Epithelial cell of umbilical artery (primary cell): ENCODE measurements around the gene WDR93. TPM values are rescaled to one million over a fixed set of nuclear protein-coding genes. Genes with fewer than 3 reads are reported as not detected.

Experiments
- total RNA-seq: library from RNA; depleted of rRNA; stranded (reverse); fragments of >200 nt; gene quantifications from 2 replicates; pipeline ENCODE4 v1.2.3, GENCODE V29; 2014

Gene WDR93
- total RNA-seq: not detected in 2 replicates

DNA sequence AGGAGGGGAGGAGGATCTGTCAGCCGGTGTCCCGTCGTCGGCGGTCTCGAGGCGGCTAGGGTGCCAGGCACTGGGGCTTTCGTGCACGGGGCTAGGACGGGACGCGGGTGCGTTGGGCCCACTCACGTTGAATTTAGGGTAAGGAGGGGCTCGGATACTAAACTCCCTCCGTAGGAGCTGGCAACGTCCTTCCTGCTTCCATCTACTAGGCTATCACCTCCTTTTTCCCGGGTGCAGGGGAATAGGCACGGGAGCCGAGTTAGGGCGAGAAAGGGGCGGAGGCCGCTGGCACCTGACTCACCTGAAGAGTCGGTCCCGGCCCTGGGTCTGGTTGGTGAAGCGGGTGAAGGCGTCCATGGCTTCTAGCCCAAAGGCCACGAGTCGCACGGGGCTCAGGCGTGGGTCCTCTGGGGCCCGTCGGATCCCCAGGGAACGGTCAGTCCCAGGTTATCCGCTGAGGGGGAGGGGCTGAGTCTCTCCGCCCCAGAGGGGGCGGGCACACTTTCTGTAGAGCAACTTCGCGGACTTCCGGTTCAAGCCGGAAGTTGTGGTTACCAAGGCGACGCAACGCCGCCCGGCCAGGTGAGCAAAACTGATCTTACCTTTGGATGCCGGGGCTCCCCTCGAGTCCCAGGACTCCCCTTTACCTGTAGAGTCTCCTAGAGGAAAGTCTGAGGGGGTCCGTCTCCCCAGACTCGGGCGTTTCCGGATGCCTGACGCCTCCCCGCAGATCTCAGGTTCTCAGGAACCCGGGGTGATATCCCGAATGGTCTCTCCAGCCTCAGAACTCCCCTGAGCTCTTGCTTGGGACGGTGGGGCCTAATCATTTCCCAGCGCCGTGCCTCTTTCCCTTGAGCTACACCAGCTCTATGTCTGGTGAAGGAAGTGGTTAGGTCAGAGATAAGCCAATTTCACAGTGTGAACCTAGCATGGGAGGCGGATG, at the start of gene WDR93, which contains the start of gene PEX11A:
WDR93 (plus strand) TSS at position 536 of the 943 bp plus-strand sequence. CDS start 10,936 bp downstream, outside the sequence.
PEX11A (minus strand) TSS at position 479 of the 943 bp plus-strand sequence; CDS start at position 357, 122 bp downstream.

DNA sequence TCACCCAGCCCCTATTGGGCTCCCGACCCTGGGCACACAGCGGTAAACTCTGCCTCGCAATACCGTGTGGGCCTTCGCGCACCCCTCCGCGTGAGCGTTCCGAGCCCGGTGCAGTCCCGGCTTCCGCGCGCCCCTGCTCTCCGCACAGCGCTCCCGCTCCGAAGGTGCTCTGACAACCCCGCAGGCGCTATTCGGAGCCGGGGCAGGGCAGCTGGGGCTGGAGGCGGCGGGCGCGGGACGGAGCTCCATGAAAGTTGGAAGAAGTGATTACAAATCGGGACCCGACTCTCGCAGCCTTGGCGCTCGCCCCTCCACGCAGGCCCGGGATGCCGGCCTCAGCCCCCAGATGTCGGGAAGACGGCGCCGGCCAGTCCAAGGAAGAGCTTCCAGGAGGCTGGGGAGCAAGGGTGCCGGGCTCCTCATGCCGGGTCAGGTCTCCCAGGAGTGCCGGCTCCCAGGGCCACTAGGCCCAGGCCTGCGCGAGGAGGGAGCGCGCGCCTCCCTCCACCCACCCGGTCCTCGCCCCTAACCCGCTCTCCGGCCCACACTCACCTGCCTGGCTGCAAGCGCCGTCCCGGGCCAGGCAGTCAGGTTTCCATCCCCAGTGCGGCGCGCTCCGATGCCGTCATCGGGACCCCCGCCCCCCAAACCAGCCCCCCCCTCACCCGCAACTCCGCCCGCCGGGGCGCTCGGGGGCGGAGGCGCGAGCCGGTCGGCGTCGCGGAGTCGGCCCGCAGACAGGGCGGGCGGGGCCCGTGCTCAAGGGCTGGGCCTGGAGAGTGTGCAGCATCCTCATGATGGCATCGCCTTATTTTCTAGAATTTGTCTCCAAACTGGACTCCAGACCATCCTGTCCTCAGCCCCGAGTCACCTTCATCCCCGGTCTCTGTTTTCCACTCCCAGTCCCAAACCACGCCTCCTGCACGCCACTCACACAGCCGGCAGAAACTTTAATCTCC, 35.5 kb upstream of the WDR93 start, which contains the start of gene KIF7:
KIF7 (minus strand) TSS at position 621 of the 959 bp plus-strand sequence. CDS start 2,537 bp downstream, outside the sequence.

DNA sequence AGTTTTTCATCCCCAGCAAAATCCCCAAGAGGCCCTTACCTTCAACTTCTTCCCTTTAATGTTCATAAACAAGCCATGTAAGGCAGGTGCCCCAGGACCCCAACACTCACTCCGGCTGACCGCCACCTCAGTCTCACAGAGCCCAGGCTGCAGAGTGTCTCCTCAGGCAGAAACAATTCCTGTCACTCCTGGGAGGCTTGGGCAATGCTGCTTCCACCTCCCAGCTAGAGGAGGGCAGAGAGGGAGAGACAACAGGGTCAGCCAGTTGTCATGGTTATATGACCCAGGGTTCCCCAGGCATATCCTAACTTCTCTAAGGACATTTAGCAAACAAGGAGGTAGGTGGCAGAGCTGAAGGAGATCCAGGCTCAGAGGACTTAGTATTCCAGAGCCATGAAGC, 11.4 kb upstream of the WDR93 start, which contains the start of gene PLIN1:
PLIN1 (minus strand) TSS at position 156 of the 400 bp plus-strand sequence. CDS start 1,878 bp downstream, outside the sequence.

DNA sequence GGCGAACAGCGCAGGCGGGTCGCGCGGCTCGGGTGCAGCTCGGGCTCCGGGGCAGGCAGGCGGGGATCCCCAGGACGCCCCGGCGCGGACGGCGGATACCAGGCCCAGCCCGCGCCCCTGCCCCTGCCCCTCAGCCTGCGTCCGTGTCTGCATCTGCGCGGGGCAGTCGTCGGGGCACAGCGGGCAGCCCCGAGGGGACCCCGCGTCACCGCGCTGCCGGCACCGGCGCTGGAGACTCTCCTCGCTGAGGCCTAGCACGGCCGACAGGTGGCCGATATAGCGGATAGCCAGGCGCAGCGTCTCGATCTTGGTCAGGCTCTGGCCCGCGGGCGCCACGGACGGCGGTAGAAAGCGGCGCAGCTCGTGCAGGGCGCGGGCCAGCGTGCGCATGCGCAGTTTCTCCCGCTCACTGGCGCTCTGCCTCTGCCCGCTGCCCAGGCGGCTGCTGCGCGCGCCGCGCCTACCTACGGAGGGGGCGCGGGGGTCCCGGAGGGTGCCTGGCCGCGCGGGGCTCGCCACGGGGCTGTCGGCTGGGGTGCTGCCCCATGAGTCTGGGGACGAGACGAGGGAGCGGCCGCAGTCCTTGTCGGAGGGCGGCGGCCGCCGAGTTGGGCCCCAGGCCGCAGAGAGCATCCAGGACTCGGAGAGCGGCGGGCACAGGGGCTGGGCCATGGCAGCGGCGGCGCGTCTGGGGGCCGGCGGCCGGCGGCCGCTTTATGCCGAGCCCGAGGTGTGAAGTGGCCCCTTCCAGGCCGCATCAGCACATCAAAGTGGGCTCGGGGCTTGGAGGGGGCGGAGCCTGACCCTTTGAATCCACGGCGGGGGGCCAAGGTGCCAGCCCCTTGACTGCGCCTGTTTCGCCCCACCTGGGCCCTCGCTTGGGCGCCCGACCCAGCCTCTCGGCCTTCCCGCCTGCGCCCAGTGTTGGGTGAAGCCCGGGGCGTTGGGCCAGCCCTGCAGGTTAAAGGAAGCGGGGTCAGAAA, 60.2 kb downstream of the WDR93 start, which contains the start of gene MESP1:
MESP1 (minus strand) TSS at position 690 of the 983 bp plus-strand sequence; CDS start at position 672, 18 bp downstream.

DNA sequence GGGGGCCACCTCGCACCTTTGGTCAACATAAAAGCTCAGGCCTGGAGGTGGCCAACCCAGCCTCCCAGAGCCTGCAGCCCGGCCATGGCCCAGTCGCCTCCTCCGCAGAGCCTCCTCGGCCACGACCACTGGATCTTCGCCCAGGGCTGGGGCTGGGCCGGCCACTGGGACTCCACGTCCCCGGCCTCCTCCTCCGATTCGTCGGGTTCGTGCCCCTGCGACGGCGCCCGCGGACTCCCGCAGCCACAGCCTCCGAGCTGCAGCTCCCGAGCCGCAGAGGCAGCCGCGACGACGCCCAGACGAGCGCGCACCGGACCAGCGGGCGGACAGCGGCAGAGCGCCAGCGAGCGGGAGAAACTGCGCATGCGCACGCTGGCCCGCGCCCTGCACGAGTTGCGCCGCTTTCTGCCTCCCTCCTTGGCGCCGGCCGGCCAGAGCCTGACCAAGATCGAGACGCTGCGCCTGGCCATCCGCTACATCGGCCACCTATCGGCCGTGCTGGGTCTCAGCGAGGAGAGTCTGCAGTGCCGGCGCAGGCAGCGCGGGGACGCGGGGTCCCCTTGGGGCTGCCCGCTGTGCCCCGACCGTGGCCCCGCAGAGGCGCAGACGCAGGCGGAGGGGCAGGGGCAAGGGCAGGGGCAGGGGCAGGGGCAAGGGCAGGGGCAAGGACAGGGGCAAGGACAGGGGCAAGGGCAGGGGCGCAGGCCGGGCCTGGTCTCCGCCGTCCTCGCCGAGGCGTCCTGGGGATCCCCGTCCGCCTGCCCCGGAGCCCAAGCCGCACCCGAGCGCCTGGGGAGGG, 85.9 kb downstream of the WDR93 start, which contains the start of gene MESP2:
MESP2 (plus strand) TSS at position 59 of the 799 bp plus-strand sequence; CDS start at position 85, 26 bp downstream.

Other genes with a start within 250 kb of the WDR93 start
- gene RHCG, start 194.2 kb upstream of the WDR93 start, total RNA-seq: 0.32 TPM in 1 of 2 replicates, not detected in the other
- gene TICRR, start 115.3 kb upstream of the WDR93 start, total RNA-seq: 2.6 and 5.9 TPM in 2 replicates
- gene KIF7, start 35.3 kb upstream of the WDR93 start, total RNA-seq: 8.1 and 9.9 TPM in 2 replicates
- under 0.01 and 0.15 TPM in 2 replicates for gene PLIN1, start 11.4 kb upstream of the WDR93 start, total RNA-seq
- 3.9 and 10.5 TPM in 2 replicates for gene PEX11A, start 57 bp upstream of the WDR93 start, total RNA-seq
- 0.61 and 0.65 TPM in 2 replicates for gene MESP1, start 60.4 kb downstream of the WDR93 start, total RNA-seq
- under 0.01 and 0.15 TPM in 2 replicates for gene MESP2, start 85.5 kb downstream of the WDR93 start, total RNA-seq
- gene ANPEP, start 124.0 kb downstream of the WDR93 start, total RNA-seq: 6.8 and 8.7 TPM in 2 replicates
- 36.1 and 56.2 TPM in 2 replicates for gene AP3S2, start 203.2 kb downstream of the WDR93 start, total RNA-seq
- gene ARPIN, start 222.1 kb downstream of the WDR93 start, total RNA-seq: 9.1 and 11.7 TPM in 2 replicates